Gastrocnemius medialis (tissue), 4 donors: ENCODE data around the gene BCL2. TPM values are rescaled to one million over a fixed set of nuclear protein-coding genes. Genes with fewer than 3 reads are reported as not detected.

ENCODE experiments used
- ATAC-seq, 2 donors: fragments of 150-250 bp; one replicate each; pipeline ENCODE4 v1.9.1; 2016
- DNase-seq, 2 donors: peaks; one replicate each; pipeline ENCODE4 v3.0.0-alpha.2; 2019
- H3K27ac ChIP-seq, 4 donors: fragments of 200-600 bp; sonication (generic); 1 replicate in 1 of 4; 2 replicates in 3 of 4; pipeline ENCODE4 v1.5.1; 2016 to 2018; ENCODE audit warnings: mild to moderate bottlenecking in 2 of 4, moderate library complexity in 1 of 4
- H3K27me3 ChIP-seq, 3 donors: fragments of 200-600 bp; sonication (generic) in 2 of 3; 1 replicate in 1 of 3; 2 replicates in 2 of 3; pipeline versions ENCODE4 v1.5.1 to v1.6.0; 2016 to 2019; ENCODE audit warnings: mild to moderate bottlenecking in 1 of 3, moderate library complexity in 1 of 3
- H3K36me3 ChIP-seq, 2 donors: fragments of 200-600 bp; sonication (generic) in 1 of 2; one replicate each; pipeline ENCODE4 v1.5.1; 2017 to 2018
- H3K4me1 ChIP-seq, 2 donors: fragments of 200-600 bp; sonication (generic) in 1 of 2; one replicate each; pipeline ENCODE4 v1.5.1; 2016 to 2017; ENCODE audit warnings: mild to moderate bottlenecking in 2 of 2
- H3K4me3 ChIP-seq, 4 donors: fragments of 200-600 bp; sonication (generic) in 3 of 4; 1 replicate in 1 of 4; 2 replicates in 3 of 4; pipeline ENCODE4 v1.5.1; 2016 to 2019; ENCODE audit warnings: mild to moderate bottlenecking in 2 of 4
- H3K9me3 ChIP-seq, 3 donors: fragments of 200-600 bp; sonication (generic) in 2 of 3; 1 replicate in 1 of 3; 2 replicates in 2 of 3; pipeline ENCODE4 v1.5.1; 2016 to 2019
- CTCF ChIP-seq, 5 experiments: fragments of 450-650 bp in 3 of 5; fragments of 200-600 bp in 2 of 5; sonication (generic) in 2 of 5; IDR thresholded peaks in 4 of 5; conservative IDR thresholded peaks in 1 of 5; 1 replicate in 4 of 5; 2 replicates in 1 of 5; pipeline ENCODE4 v1.5.1; 2016 to 2019; ENCODE audit warnings: antibody characterized with exemption in 5 of 5, mild to moderate bottlenecking in 3 of 5, moderate library complexity in 3 of 5
- POLR2A ChIP-seq, 2 donors: fragments of 450-650 bp; IDR thresholded peaks; one replicate each; pipeline ENCODE4 v1.6.1; 2017; ENCODE audit warnings: antibody characterized with exemption in 2 of 2, mild to moderate bottlenecking in 2 of 2, moderate library complexity in 2 of 2
- in situ Hi-C, 4 donors: fragments of 200-750 bp; cut with MboI; loops; one replicate each; pipeline versions ENCODE4 v1.15.0 to v1.8.0; 2017; ENCODE audit warnings: low sequenced_read_pairs in 4 of 4
- intact Hi-C: fragments of 100-400 bp; cut with DNase I; formaldehyde crosslinking; loops from one replicate; pipeline ENCODE4 v1.15.1; 2023; ENCODE audit warnings: low total_unique reads
- total RNA-seq, 4 donors: library from RNA; depleted of rRNA; stranded (reverse); fragments of >200 nt; gene quantifications; one replicate each; pipeline versions ENCODE4 v1.1.0 to v1.2.3, GENCODE V29; 2016

Gene BCL2
- total RNA-seq, 4 donors from 2014 or later = 6.2 to 20.4 (median 13.7) TPM

GRCh38 chr18:63283305-63284094 lies 36.1 kb downstream of the BCL2 start:
- H3K36me3 ChIP-seq = no peaks in the 10 kb centered on the region
- intact Hi-C loops (no loop called here), in situ Hi-C loops (no loop called here)
- DNase-seq (no peak), ATAC-seq (no peak)
- H3K9me3 ChIP-seq = no peaks in the 10 kb centered on the region
- H3K4me1 ChIP-seq = peaks cover 21 to 28% of the 10 kb centered on the region in 2 donors
- H3K4me3 ChIP-seq = no peak overlapping the region
- TF ChIP-seq POLR2A (IDR thresholded peaks at IDR 0.05) = no peak
- H3K27me3 ChIP-seq = no peaks in the 10 kb centered on the region
- H3K27ac ChIP-seq = no peak overlapping the region

GRCh38 chr18:63282793-63283192 lies 36.8 kb downstream of the BCL2 start:
- ATAC-seq (no peak), DNase-seq (no peak)
- peaks cover 21 to 24% of the 10 kb centered on the region in 2 donors for H3K4me1 ChIP-seq
- in situ Hi-C loops (no loop called here), intact Hi-C loops (no loop called here)
- no peak for TF ChIP-seq POLR2A (IDR thresholded peaks at IDR 0.05)
- TF ChIP-seq CTCF (IDR thresholded peaks at IDR 0.05 in 4 of 5, conservative IDR thresholded peaks at IDR 0.05 in 1 of 5) = no peak
- H3K27me3 ChIP-seq = no peaks in the 10 kb centered on the region
- no peaks in the 10 kb centered on the region for H3K36me3 ChIP-seq
- H3K9me3 ChIP-seq = no peaks in the 10 kb centered on the region
- no peak overlapping the region for H3K27ac ChIP-seq
- no peak overlapping the region for H3K4me3 ChIP-seq

GRCh38 chr18:63273222-63273927 lies 46.2 kb downstream of the BCL2 start:
- H3K4me3 ChIP-seq = peak overlapping the region in 2 of 4 donors; percentile 34 to 38
- intact Hi-C loops = loop anchor here (2.0 kb wide), 2 partner anchors 45 to 93 kb away; partner anchors contain the start of genes BCL2 and KDSR
- H3K36me3 ChIP-seq = no peaks in the 10 kb centered on the region
- TF ChIP-seq CTCF (IDR thresholded peaks at IDR 0.05 in 4 of 5, conservative IDR thresholded peaks at IDR 0.05 in 1 of 5) = no peak
- TF ChIP-seq POLR2A (IDR thresholded peaks at IDR 0.05) = no peak
- H3K27me3 ChIP-seq = no peaks in the 10 kb centered on the region
- peaks cover 23 to 29% of the 10 kb centered on the region in 2 donors for H3K4me1 ChIP-seq
- H3K9me3 ChIP-seq = no peaks in the 10 kb centered on the region
- no peak for DNase-seq
- in situ Hi-C loops = no loop called here
- peak in 1 of 2 donors; percentile 52 for ATAC-seq
- peak overlapping the region; percentile 76 to 89 (median 88) for H3K27ac ChIP-seq

- ATAC-seq (no peak), DNase-seq (no peak)
- Histone ChIP-seq H3K36me3 (no peaks in the 10 kb centered on the region), H3K4me1 (peaks cover 23 to 28% of the 10 kb centered on the region in 2 donors), H3K27ac (peak overlapping the region; percentile 76 to 89 (median 88)), H3K4me3 (peak overlapping the region; percentile 4 to 38 (median 20)), H3K9me3 (no peaks in the 10 kb centered on the region), H3K27me3 (no peaks in the 10 kb centered on the region)
- TF ChIP-seq CTCF (IDR thresholded peaks at IDR 0.05 in 4 of 5, conservative IDR thresholded peaks at IDR 0.05 in 1 of 5) (no peak), POLR2A (IDR thresholded peaks at IDR 0.05) (no peak)
- in situ Hi-C loops = no loop called here
- intact Hi-C loops = loop anchor here (2.0 kb wide), 2 partner anchors 46 to 94 kb away; partner anchors contain the start of genes BCL2 and KDSR
Observed at GRCh38 chr18:63272638-63273037, 46.9 kb downstream of the BCL2 start.

- no peaks in the 10 kb centered on the region for H3K9me3 ChIP-seq
- H3K27ac ChIP-seq = peak overlapping the region; percentile 76 to 89 (median 88)
- peak overlapping the region in 3 of 4 donors; percentile 4 to 38 (median 34) for H3K4me3 ChIP-seq
- no peaks in the 10 kb centered on the region for H3K27me3 ChIP-seq
- peak; percentile 99 for ATAC-seq
- peak; percentile 77 to 79 for DNase-seq
- peaks cover 23 to 28% of the 10 kb centered on the region in 2 donors for H3K4me1 ChIP-seq
- intact Hi-C loops = loop anchor here (2.0 kb wide), 2 partner anchors 47 to 95 kb away; partner anchors contain the start of genes BCL2 and KDSR
- H3K36me3 ChIP-seq = no peaks in the 10 kb centered on the region
- in situ Hi-C loops = no loop called here
- TF ChIP-seq CTCF (IDR thresholded peaks at IDR 0.05 in 4 of 5, conservative IDR thresholded peaks at IDR 0.05 in 1 of 5) = no peak
- TF ChIP-seq POLR2A (IDR thresholded peaks at IDR 0.05) = no peak
Observed at GRCh38 chr18:63271881-63272299, 47.7 kb downstream of the BCL2 start.
